Measurements from ENCODE around the gene RPS3A. TPM values are rescaled to one million over a fixed set of nuclear protein-coding genes. Genes with fewer than 3 reads are reported as not detected.
"Not testable (repeated sequence)": the region's sequence is repeated elsewhere in the genome, so short reads cannot be mapped to it uniquely, and the experiment has no call there.

RPS3A gene
- total RNA-seq (2014; rRNA removed; shearing (Covaris generic)): 932 and 1,065 TPM in 2 replicates

- peak; percentile 98 for DNase-seq (ENCODE audit: low spot score)
Observed at GRCh38 chr4:151099229-151099975, at the start of gene RPS3A. Gene RPS3A, plus strand, starts transcription at chr4:151099628. Its CDS starts 25 bp downstream, at chr4:151099653.

- peak; percentile 14 for DNase-seq (ENCODE audit: low spot score)
Observed at GRCh38 chr4:151052785-151053184, 46.6 kb upstream of the RPS3A start.

- DNase-seq (ENCODE audit: low spot score): no peak
Observed at GRCh38 chr4:151055539-151055938, 43.9 kb upstream of the RPS3A start.

GRCh38 chr4:151063143-151063542 lies 36.3 kb upstream of the RPS3A start:
- DNase-seq (ENCODE audit: low spot score): not testable (repeated sequence)

GRCh38 chr4:151067316-151067970 lies 32.0 kb upstream of the RPS3A start:
- DNase-seq (ENCODE audit: low spot score): no peak

GRCh38 chr4:151074416-151074916 lies 25.0 kb upstream of the RPS3A start:
- DNase-seq (ENCODE audit: low spot score): no peak

GRCh38 chr4:151077978-151078377 lies 21.4 kb upstream of the RPS3A start:
- DNase-seq (ENCODE audit: low spot score): not testable (repeated sequence)

- DNase-seq (ENCODE audit: low spot score): no peak
Observed at GRCh38 chr4:151087467-151087866, 12.0 kb upstream of the RPS3A start.

GRCh38 chr4:151091047-151091446 lies 8.4 kb upstream of the RPS3A start:
- DNase-seq (ENCODE audit: low spot score): no peak

GRCh38 chr4:151092488-151092887 lies 6.9 kb upstream of the RPS3A start:
- no peak for DNase-seq (ENCODE audit: low spot score)

GRCh38 chr4:151093203-151093602 lies 6.2 kb upstream of the RPS3A start:
- DNase-seq (ENCODE audit: low spot score): no peak

GRCh38 chr4:151094290-151094751 lies 5.1 kb upstream of the RPS3A start:
- DNase-seq (ENCODE audit: low spot score): no peak

- DNase-seq (ENCODE audit: low spot score): no peak
Observed at GRCh38 chr4:151095142-151095541, 4.3 kb upstream of the RPS3A start.

- DNase-seq (ENCODE audit: low spot score): no peak
Observed at GRCh38 chr4:151097759-151098158, 1.7 kb upstream of the RPS3A start.

GRCh38 chr4:151098979-151099228 lies 524 bp upstream of the RPS3A start:
- no peak for DNase-seq (ENCODE audit: low spot score)

GRCh38 chr4:151099976-151100417 lies 569 bp downstream of the RPS3A start:
- peak; percentile 56 for DNase-seq (ENCODE audit: low spot score)

GRCh38 chr4:151100531-151100930 lies 1.1 kb downstream of the RPS3A start:
- no peak for DNase-seq (ENCODE audit: low spot score)

GRCh38 chr4:151103758-151104157 lies 4.3 kb downstream of the RPS3A start:
- no peak for DNase-seq (ENCODE audit: low spot score)

GRCh38 chr4:151104621-151105020 lies 5.2 kb downstream of the RPS3A start:
- DNase-seq (ENCODE audit: low spot score): no peak

- no peak for DNase-seq (ENCODE audit: low spot score)
Observed at GRCh38 chr4:151105454-151106032, 6.1 kb downstream of the RPS3A start.

- DNase-seq (ENCODE audit: low spot score): no peak
Observed at GRCh38 chr4:151107063-151107462, 7.6 kb downstream of the RPS3A start.

GRCh38 chr4:151110236-151110635 lies 10.8 kb downstream of the RPS3A start:
- no peak for DNase-seq (ENCODE audit: low spot score)

- DNase-seq (ENCODE audit: low spot score): no peak
Observed at GRCh38 chr4:151114338-151114737, 14.9 kb downstream of the RPS3A start.

All from HT-29 (cell line).